ENCODE data around the gene MAPKAP1.
"Not testable (repeated sequence)": the region's sequence is repeated elsewhere in the genome, so short reads cannot be mapped to it uniquely, and the experiment has no call there.

The MAPKAP1 gene

DNA sequence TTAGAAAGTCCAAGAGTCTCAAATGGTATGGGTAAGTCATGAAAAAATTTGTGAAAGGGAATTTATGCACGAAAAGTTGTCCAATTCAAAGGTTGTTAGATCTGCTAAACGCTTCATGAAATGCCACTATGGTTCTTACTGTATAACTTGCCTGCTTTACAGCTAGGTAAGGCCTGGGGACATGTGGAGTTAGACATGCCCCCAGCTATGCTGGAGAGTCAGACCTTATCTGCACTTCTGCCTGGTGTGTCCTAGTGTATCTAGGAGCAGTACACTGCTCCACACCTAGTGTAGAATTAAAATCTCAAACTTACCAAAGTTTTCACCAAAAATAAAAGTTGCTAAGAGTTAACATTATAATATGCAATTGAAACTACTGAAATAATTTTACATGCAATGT is 136.8 kb downstream of the MAPKAP1 start:
- peaks cover 2% of the 10 kb centered on the region for H3K9me3 ChIP-seq (ENCODE audit: control insufficient read depth, insufficient read depth, low read length)
- no peaks in the 10 kb centered on the region for H4K20me1 ChIP-seq (ENCODE audit: control insufficient read depth, insufficient read depth, low read depth, low read length)
- H3K27ac ChIP-seq (ENCODE audit: low read depth, low read length), result no peak overlapping the region
- no peaks in the 10 kb centered on the region for H3K27me3 ChIP-seq (ENCODE audit: control insufficient read depth, low read length)
- no peaks in the 10 kb centered on the region for H3K9me2 ChIP-seq (replicated peaks; ENCODE audit: control insufficient read depth, low read length)
- no peaks in the 10 kb centered on the region for H3K4me1 ChIP-seq (ENCODE audit: control insufficient read depth, low read length)
- no peaks in the 10 kb centered on the region for H3F3A ChIP-seq (ENCODE audit: control insufficient read depth, insufficient read depth)
- no peak overlapping the region for H3K4me2 ChIP-seq (ENCODE audit: low read length)
- TF ChIP-seq EZH2phosphoT487 (IDR thresholded peaks at IDR 0.05; ENCODE audit: borderline replicate concordance, low read length), result no peak
- H3K36me3 ChIP-seq (ENCODE audit: control insufficient read depth, low read length), result peaks cover 3% of the 10 kb centered on the region; the same call in 1 of the 2 replicates
- H3K79me2 ChIP-seq (ENCODE audit: control insufficient read depth, low read length), result no peaks in the 10 kb centered on the region
- no peak overlapping the region for H3K4me3 ChIP-seq (ENCODE audit: low read length)

DNA sequence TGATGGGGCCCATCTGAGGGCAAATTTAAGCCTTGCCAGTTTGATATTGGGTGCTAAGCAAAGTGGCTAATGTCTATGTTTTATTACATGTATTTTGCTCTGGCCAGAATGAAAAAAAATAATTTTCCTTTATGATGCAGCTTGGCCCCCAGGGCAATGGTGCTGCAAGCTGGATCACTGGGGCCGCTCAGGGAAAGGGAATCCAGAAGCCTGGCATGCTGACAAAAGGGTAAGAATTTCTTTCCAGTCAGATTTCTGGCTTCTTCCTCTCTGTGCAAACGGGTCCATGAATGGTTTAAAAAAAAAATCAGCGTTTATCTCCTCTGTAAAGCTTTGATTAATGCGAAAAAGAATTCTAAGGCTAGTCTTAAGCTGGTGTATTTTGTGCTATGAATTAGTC is 138.4 kb downstream of the MAPKAP1 start:
- TF ChIP-seq, protein P1, sequence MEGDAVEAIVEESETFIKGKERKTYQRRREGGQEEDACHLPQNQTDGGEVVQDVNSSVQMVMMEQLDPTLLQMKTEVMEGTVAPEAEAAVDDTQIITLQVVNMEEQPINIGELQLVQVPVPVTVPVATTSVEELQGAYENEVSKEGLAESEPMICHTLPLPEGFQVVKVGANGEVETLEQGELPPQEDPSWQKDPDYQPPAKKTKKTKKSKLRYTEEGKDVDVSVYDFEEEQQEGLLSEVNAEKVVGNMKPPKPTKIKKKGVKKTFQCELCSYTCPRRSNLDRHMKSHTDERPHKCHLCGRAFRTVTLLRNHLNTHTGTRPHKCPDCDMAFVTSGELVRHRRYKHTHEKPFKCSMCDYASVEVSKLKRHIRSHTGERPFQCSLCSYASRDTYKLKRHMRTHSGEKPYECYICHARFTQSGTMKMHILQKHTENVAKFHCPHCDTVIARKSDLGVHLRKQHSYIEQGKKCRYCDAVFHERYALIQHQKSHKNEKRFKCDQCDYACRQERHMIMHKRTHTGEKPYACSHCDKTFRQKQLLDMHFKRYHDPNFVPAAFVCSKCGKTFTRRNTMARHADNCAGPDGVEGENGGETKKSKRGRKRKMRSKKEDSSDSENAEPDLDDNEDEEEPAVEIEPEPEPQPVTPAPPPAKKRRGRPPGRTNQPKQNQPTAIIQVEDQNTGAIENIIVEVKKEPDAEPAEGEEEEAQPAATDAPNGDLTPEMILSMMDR (IDR thresholded peaks at IDR 0.05; ENCODE audit: low read depth, low read length, poor library complexity, severe bottlenecking), result no peak
- no peak for TF ChIP-seq EZH2phosphoT487 (IDR thresholded peaks at IDR 0.05; ENCODE audit: borderline replicate concordance, low read length)
- Histone ChIP-seq H4K20me1 (ENCODE audit: control insufficient read depth, insufficient read depth, low read depth, low read length) (no peaks in the 10 kb centered on the region), H3K9me3 (ENCODE audit: control insufficient read depth, insufficient read depth, low read length) (peaks cover 2% of the 10 kb centered on the region), H3K4me1 (ENCODE audit: control insufficient read depth, low read length) (no peaks in the 10 kb centered on the region), H3K79me2 (ENCODE audit: control insufficient read depth, low read length) (no peaks in the 10 kb centered on the region), H3F3A (ENCODE audit: control insufficient read depth, insufficient read depth) (no peaks in the 10 kb centered on the region), H3K36me3 (ENCODE audit: control insufficient read depth, low read length) (peaks cover 3% of the 10 kb centered on the region; the same call in 1 of the 2 replicates), H3K4me3 (ENCODE audit: low read length) (no peak overlapping the region), H3K27me3 (ENCODE audit: control insufficient read depth, low read length) (no peaks in the 10 kb centered on the region), H3K9me2 (replicated peaks; ENCODE audit: control insufficient read depth, low read length) (no peaks in the 10 kb centered on the region), H3K4me2 (ENCODE audit: low read length) (no peak overlapping the region), H3K27ac (ENCODE audit: low read depth, low read length) (no peak overlapping the region)

DNA sequence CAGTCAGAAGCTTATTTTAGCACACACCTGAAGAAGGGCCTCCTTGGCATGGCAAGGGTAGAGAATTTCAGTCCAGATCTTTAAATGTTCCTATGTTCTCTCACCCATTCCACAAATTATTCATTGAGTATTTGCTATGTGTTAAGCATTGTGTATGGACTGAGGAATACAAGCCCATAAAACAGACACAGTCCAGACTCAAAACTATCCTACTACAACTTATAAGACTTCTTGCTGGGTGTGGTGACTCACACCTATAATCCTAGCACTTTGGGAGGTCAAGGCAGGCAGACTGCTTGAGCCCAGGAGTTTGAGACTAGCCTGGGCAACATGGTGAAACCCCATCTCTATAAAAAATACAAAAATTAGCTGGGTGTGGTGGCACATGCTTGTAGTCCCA is 141.0 kb downstream of the MAPKAP1 start:
- not testable (repeated sequence) for H3K36me3 ChIP-seq (ENCODE audit: control insufficient read depth, low read length); H3K4me3 ChIP-seq (ENCODE audit: low read length); H4K20me1 ChIP-seq (ENCODE audit: control insufficient read depth, insufficient read depth, low read depth, low read length); H3K4me2 ChIP-seq (ENCODE audit: low read length); H3K27ac ChIP-seq (ENCODE audit: low read depth, low read length); H3K27me3 ChIP-seq (ENCODE audit: control insufficient read depth, low read length); H3F3A ChIP-seq (ENCODE audit: control insufficient read depth, insufficient read depth); H3K79me2 ChIP-seq (ENCODE audit: control insufficient read depth, low read length); H3K9me3 ChIP-seq (ENCODE audit: control insufficient read depth, insufficient read depth, low read length); H3K9me2 ChIP-seq (replicated peaks; ENCODE audit: control insufficient read depth, low read length)
- peaks cover 12% of the 10 kb centered on the region for H3K4me1 ChIP-seq (ENCODE audit: control insufficient read depth, low read length)

DNA sequence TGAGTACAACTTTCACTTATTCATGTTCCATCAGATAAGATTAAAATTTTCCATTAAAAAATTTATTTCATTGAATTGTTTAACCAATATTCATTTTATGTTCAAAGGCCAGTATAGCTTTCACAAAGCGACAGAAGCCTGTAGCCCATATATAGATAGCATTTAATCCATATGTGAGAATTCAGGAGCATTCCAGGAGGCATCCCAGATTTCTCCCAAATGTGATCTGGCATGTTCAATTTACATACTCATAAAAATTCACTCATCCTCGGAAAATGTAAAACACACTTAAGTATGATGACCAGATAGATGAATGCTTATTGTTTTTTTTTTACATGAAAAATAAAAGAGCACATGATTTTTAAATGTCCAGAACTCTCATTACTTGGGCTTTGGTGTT is 141.9 kb downstream of the MAPKAP1 start:
- no peaks in the 10 kb centered on the region for H3K79me2 ChIP-seq (ENCODE audit: control insufficient read depth, low read length)
- no peak overlapping the region for H3K4me2 ChIP-seq (ENCODE audit: low read length)
- no peaks in the 10 kb centered on the region for H3K9me2 ChIP-seq (replicated peaks; ENCODE audit: control insufficient read depth, low read length)
- no peaks in the 10 kb centered on the region for H4K20me1 ChIP-seq (ENCODE audit: control insufficient read depth, insufficient read depth, low read depth, low read length)
- H3K36me3 ChIP-seq (ENCODE audit: control insufficient read depth, low read length), result no peaks in the 10 kb centered on the region
- TF ChIP-seq, protein P1 (IDR thresholded peaks at IDR 0.05; ENCODE audit: low read depth, low read length, poor library complexity, severe bottlenecking), result no peak
- TF ChIP-seq EZH2phosphoT487 (IDR thresholded peaks at IDR 0.05; ENCODE audit: borderline replicate concordance, low read length), result no peak
- no peaks in the 10 kb centered on the region for H3F3A ChIP-seq (ENCODE audit: control insufficient read depth, insufficient read depth)
- H3K9me3 ChIP-seq (ENCODE audit: control insufficient read depth, insufficient read depth, low read length), result no peaks in the 10 kb centered on the region
- H3K4me1 ChIP-seq (ENCODE audit: control insufficient read depth, low read length), result peaks cover 12% of the 10 kb centered on the region
- no peak overlapping the region for H3K4me3 ChIP-seq (ENCODE audit: low read length)
- H3K27ac ChIP-seq (ENCODE audit: low read depth, low read length), result no peak overlapping the region
- no peaks in the 10 kb centered on the region for H3K27me3 ChIP-seq (ENCODE audit: control insufficient read depth, low read length)
